Epithelial cell of proximal tubule (primary cell): Measurements from ENCODE around the gene STRN3. TPM values are rescaled to one million over a fixed set of nuclear protein-coding genes. Genes with fewer than 3 reads are reported as not detected.

Experiments
- DNase-seq: peaks from one replicate; pipeline ENCODE4 v3.0.0-alpha.2; 2011; ENCODE audit warnings: low read depth
- H3K4me3 ChIP-seq: 2 replicates; pipeline ENCODE4 v1.5.1; 2011; ENCODE audit warnings: low read depth, mild to moderate bottlenecking, low read length
- CTCF ChIP-seq: conservative IDR thresholded peaks from 2 replicates; pipeline ENCODE4 v1.5.1; 2012; ENCODE audit warnings: low read depth, mild to moderate bottlenecking, low read length
- total RNA-seq: library from RNA; depleted of rRNA; stranded (reverse); fragments of >200 nt; gene quantifications from 2 replicates; pipeline ENCODE4 v1.2.3, GENCODE V29; 2015

Gene STRN3
- total RNA-seq, 1 donor from 2014 or later = 26.0 TPM

DNA sequence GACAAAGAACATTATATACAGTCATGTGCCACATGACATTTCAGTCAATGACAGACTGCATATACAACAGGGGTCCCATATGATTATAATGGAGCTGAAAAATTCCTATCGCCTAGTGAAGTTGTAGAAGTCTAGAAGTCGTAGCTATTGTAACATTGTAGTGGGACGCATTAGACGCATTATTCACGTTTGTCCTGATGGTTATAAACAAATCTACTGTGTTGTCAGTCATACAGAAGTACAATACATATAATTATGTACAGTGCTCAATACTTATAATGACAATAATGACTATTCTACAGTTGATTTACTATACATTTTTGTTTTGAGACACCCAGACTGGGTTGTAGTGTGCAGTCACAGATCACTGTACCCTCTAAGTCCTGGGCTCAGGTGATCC, 64.8 kb downstream of the STRN3 start:
- H3K4me3 ChIP-seq = no peak overlapping the region
- DNase-seq = no peak
- no peak for TF ChIP-seq CTCF

DNA sequence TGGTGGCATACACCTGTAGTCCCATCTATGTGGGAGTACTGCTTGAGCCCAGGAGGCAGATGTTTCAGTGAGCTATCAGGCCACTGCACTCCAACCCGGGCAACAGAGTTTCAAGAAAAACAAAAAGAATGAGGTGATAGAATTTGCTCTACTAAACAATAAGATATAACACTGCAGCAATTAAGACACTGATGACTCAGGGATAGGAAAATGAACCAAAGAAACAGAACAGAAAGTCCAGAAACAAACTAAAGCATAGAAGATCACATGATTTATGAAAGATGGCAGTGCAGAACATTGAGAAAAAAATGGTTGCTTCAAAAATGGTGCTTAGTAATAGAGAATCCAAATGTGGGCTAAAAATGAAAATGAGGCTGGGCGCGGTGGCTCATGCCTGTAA, 66.0 kb downstream of the STRN3 start:
- DNase-seq = no peak
- no peak overlapping the region for H3K4me3 ChIP-seq
- no peak for TF ChIP-seq CTCF

- no peak for DNase-seq
- no peak for TF ChIP-seq CTCF
- H3K4me3 ChIP-seq = no peak overlapping the region
Measured at GRCh38 chr14:30958555-30959407, 67.4 kb downstream of the STRN3 start.

DNA sequence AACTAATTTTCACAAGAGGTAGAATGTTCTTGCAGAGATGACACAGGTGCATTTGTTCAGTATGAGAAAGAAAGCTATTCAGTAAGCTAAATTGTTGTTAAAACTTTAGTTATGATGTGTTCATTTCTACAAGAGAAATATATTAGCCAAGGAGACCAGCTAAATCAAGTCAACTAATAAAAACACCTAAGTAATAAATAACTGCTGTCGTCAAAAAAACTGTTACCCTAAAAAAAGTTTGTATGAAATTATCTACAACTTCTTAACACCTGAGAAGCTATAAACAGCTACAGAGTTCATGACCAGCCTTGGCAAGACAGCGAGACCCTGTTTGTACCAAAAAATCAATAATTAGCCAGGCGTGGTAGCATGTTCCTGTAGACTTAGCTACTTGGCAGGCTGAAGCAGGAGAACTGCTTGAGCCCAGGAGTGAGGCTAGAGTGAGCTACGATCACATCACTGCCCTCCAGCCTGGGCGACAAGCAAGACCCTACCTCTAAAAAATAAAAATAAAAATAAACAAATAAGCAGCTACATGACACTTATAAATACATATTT, 68.3 kb downstream of the STRN3 start:
- no peak for TF ChIP-seq CTCF
- H3K4me3 ChIP-seq = no peak overlapping the region
- peak; percentile 38 for DNase-seq

- no peak for DNase-seq
- H3K4me3 ChIP-seq = no peak overlapping the region
- no peak for TF ChIP-seq CTCF
Measured at GRCh38 chr14:30949651-30950050, 76.5 kb downstream of the STRN3 start.

DNA sequence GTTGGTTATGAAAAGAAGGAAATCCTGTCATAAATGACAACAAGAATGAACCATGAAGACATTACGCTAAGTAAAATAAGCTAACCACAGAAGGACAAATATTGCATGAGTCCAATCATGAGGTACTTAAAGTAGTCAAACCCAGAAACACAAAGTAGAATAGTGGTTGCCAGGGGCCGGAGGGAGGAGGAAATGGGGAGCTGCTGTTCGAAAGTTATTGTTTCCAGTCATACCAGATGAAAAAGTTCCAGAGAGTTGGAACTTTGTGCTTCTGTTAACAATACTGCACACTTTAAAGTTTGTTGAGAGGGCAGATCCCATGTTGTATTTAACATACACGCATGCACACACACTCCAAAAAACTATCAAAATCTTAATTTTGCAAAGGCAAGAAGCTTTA, 82.5 kb downstream of the STRN3 start:
- no peak for TF ChIP-seq CTCF
- no peak for DNase-seq
- H3K4me3 ChIP-seq = no peak overlapping the region

DNA sequence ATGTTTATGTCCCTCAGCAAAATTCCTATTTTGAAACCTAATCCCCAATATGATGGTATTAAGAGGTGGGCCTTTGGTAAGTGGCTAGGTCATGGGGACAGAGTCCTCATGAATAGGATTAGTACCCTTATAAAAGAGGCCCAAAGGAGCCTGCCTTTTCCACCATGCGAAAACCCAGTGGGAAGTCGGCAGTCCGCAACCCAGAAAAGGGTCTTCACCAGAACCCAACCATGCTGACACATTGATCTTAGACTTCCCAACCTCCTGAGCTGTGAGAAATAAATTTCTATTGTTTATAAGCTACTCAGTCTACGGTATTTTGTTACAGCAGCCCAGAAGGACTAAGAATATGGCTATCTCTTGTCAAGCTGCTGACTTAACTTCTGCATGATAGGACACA, 85.3 kb downstream of the STRN3 start:
- no peak overlapping the region for H3K4me3 ChIP-seq
- no peak for DNase-seq
- no peak for TF ChIP-seq CTCF
